Lower leg skin (tissue), 4 donors: ENCODE measurements around the gene UNC13C. TPM values are rescaled to one million over a fixed set of nuclear protein-coding genes. Genes with fewer than 3 reads are reported as not detected.

Experiments used
- DNase-seq, 2 donors: peaks; one replicate each; pipeline ENCODE4 v3.0.0-alpha.2; 2019; ENCODE audit warnings: low spot score in 2 of 2
- H3K4me3 ChIP-seq: fragments of 200-600 bp; sonication (generic); 2 replicates; pipeline ENCODE4 v1.5.1; 2017; ENCODE audit warnings: mild to moderate bottlenecking, low read depth; ENCODE audit not compliant: poor library complexity, severe bottlenecking
- POLR2A ChIP-seq, 2 donors: fragments of 450-650 bp; IDR thresholded peaks; one replicate each; pipeline ENCODE4 v1.6.1; 2016 to 2017; ENCODE audit warnings: antibody characterized with exemption in 2 of 2, mild to moderate bottlenecking in 1 of 2, moderate library complexity in 1 of 2
- WGBS, 2 donors: methylation state at CpG; one replicate each; pipeline ENCODE4 v1.1.5; 2018; 5-methylcytosine and 5-hydroxymethylcytosine counted together
- intact Hi-C: fragments of 100-400 bp; cut with DNase I; formaldehyde crosslinking; loops from one replicate; pipeline ENCODE4 v1.15.0; 2023; ENCODE audit warnings: low total_unique reads
- total RNA-seq, 4 donors: library from RNA; depleted of rRNA; stranded (reverse); fragments of >200 nt; gene quantifications; one replicate each; pipeline ENCODE4 v1.1.0, GENCODE V29; 2016
- TF ChIP-seq, protein P1 (sequence below), 3 donors: fragments of 450-650 bp; IDR thresholded peaks; one replicate each; pipeline ENCODE4 v1.5.1; 2016; ENCODE audit warnings: antibody characterized with exemption in 3 of 3, mild to moderate bottlenecking in 3 of 3, moderate library complexity in 2 of 3

UNC13C gene
- total RNA-seq, 4 donors from 2014 or later: 0.08 to 0.84 (median 0.18) TPM

- TF ChIP-seq, protein P1, sequence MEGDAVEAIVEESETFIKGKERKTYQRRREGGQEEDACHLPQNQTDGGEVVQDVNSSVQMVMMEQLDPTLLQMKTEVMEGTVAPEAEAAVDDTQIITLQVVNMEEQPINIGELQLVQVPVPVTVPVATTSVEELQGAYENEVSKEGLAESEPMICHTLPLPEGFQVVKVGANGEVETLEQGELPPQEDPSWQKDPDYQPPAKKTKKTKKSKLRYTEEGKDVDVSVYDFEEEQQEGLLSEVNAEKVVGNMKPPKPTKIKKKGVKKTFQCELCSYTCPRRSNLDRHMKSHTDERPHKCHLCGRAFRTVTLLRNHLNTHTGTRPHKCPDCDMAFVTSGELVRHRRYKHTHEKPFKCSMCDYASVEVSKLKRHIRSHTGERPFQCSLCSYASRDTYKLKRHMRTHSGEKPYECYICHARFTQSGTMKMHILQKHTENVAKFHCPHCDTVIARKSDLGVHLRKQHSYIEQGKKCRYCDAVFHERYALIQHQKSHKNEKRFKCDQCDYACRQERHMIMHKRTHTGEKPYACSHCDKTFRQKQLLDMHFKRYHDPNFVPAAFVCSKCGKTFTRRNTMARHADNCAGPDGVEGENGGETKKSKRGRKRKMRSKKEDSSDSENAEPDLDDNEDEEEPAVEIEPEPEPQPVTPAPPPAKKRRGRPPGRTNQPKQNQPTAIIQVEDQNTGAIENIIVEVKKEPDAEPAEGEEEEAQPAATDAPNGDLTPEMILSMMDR (IDR thresholded peaks at IDR 0.05): no peak
- TF ChIP-seq POLR2A (IDR thresholded peaks at IDR 0.05): no peak
- DNase-seq: no peak
- WGBS, 2 donors: 60 to 75% methylated on average over 3 of the region's 3 CpGs
- H3K4me3 ChIP-seq: no peak overlapping the region
- intact Hi-C loops: no loop called here
These were observed 272.1 kb downstream of the UNC13C start for GRCh38 chr15:54250326-54250725.

GRCh38 chr15:54256190-54256589 lies 277.9 kb downstream of the UNC13C start:
- 94% methylated on average over 6 of the region's 6 CpGs for WGBS, 2 donors
- no peak for TF ChIP-seq POLR2A (IDR thresholded peaks at IDR 0.05)
- TF ChIP-seq, protein P1 (IDR thresholded peaks at IDR 0.05): no peak
- intact Hi-C loops: no loop called here
- no peak overlapping the region for H3K4me3 ChIP-seq
- no peak for DNase-seq

DNA sequence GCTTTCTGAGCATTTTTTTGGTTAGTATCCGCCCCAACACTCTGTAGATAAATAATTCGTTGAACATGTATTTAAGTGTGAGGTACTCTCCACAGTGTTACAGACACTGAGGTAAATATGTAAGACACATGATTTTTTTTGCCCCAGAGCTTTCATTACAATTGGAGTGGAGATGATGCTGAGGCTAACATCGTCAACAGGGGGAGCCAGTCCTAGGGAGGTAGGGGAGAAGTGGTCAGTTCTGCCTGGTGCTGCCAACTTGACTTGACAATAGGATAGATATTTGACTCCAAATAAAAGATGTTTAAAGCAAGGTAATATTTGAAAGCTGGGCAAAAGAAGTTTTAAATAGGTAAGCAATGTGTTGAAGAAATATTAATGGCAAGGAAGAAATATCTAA lies 295.7 kb downstream of the UNC13C start:
- intact Hi-C loops: no loop called here
- no peak overlapping the region for H3K4me3 ChIP-seq
- DNase-seq: no peak
- WGBS, 2 donors: 44 to 56% methylated on average over 3 of the region's 3 CpGs
- TF ChIP-seq, protein P1 (IDR thresholded peaks at IDR 0.05): no peak
- no peak for TF ChIP-seq POLR2A (IDR thresholded peaks at IDR 0.05)

- TF ChIP-seq, protein P1 (IDR thresholded peaks at IDR 0.05): no peak
- TF ChIP-seq POLR2A (IDR thresholded peaks at IDR 0.05): no peak
- DNase-seq: no peak
- H3K4me3 ChIP-seq: no peak overlapping the region
- 80 to 87% methylated on average over 4 of the region's 4 CpGs for WGBS, 2 donors
- intact Hi-C loops: no loop called here
These were observed 299.6 kb downstream of the UNC13C start for GRCh38 chr15:54277834-54278233.

DNA sequence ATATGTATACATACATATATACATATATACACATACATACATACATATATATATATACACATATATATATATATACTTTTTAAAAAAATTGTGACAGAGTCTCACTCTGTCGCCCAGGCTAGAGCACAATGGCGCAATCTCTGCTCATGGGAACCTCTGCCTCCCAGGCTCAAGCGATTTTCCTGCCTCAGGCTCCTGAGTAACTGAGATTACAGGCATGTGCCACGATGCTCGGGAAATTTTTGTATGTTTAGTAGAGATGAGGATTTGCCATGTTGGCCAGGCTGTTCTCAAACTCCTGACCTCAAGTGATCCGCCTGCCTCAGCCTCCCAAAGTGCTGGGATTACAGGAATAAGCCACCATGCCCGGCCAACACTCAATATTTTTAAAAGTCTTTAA lies 302.5 kb downstream of the UNC13C start:
- 87 to 91% methylated on average over 7 of the region's 7 CpGs for WGBS, 2 donors
- TF ChIP-seq POLR2A (IDR thresholded peaks at IDR 0.05): no peak
- no peak for DNase-seq
- intact Hi-C loops: no loop called here
- H3K4me3 ChIP-seq: no peak overlapping the region

DNA sequence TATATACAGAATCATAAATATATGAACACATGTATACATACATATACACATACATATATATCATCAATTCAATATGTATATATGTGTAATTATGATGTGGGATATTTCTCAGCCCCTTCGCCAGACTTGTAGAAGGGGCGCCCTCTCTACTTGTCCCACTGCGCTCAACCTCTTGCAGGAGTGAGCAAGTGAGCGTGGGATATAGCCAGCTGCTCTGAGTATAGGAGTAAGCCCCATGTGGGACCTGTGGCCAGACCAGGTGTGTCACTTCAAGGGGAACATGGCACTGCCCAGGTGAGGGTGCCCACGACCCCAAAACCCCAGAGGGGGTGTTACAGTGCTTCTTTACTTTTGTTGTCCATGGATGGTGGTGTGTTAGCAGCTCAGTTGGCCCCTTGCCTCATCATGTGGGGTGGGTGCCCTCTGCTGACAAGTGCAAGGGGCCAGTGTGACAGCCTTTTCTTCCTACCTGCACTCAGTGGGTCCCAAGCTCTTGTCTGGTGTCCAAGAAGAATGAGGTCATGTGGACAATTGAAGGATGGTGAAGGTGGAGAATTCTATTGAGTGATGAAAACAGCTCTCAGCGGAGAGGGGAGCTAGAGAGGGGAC lies 304.1 kb downstream of the UNC13C start:
- no peak for DNase-seq
- TF ChIP-seq, protein P1 (IDR thresholded peaks at IDR 0.05): no peak
- no peak for TF ChIP-seq POLR2A (IDR thresholded peaks at IDR 0.05)
- intact Hi-C loops: no loop called here
- H3K4me3 ChIP-seq: no peak overlapping the region
- 83 to 84% methylated on average over 6 of the region's 6 CpGs for WGBS, 2 donors
